GM18951 (cell line): ENCODE data around the gene TRMT11.

Experiments used
- POLR2A ChIP-seq: IDR thresholded peaks from 4 replicates; pipeline ENCODE4 v1.6.1; 2011; ENCODE audit warnings: mild to moderate bottlenecking; ENCODE audit not compliant: insufficient read length, insufficient read depth; ENCODE audit errors: extremely low read depth
- in situ Hi-C: fragments of 300-500 bp; cut with MboI; formaldehyde crosslinking; loops from one replicate; pipeline ENCODE4 v1.12.0; 2022; ENCODE audit warnings: low sequenced_read_pairs, mixed read lengths, inconsistent platforms; ENCODE audit not compliant: unreplicated experiment

Gene TRMT11

GRCh38 chr6:125986301-125987025 is at the start of gene TRMT11:
TSS of gene TRMT11 (plus strand) at chr6:125986540. CDS start at chr6:125986551, 11 bp downstream.
- in situ Hi-C loops, result no loop called here
- peak; percentile 96 for TF ChIP-seq POLR2A

GRCh38 chr6:125939026-125939425 is 47.3 kb upstream of the TRMT11 start:
- TF ChIP-seq POLR2A, result no peak

GRCh38 chr6:125939791-125940190 is 46.5 kb upstream of the TRMT11 start:
- no peak for TF ChIP-seq POLR2A
- in situ Hi-C loops, result no loop called here

More at GRCh38 chr6:125939026-125939425, 47.3 kb upstream of the TRMT11 start:
- in situ Hi-C loops, result no loop called here

- no peak for TF ChIP-seq POLR2A
- in situ Hi-C loops, result no loop called here
Measured at GRCh38 chr6:125940247-125941041, 45.9 kb upstream of the TRMT11 start.

GRCh38 chr6:125942672-125943527 is 43.4 kb upstream of the TRMT11 start:
- in situ Hi-C loops, result no loop called here
- no peak for TF ChIP-seq POLR2A

GRCh38 chr6:125943528-125944433 is 42.6 kb upstream of the TRMT11 start:
- no peak for TF ChIP-seq POLR2A
- in situ Hi-C loops, result no loop called here

GRCh38 chr6:125944434-125944816 is 41.9 kb upstream of the TRMT11 start:
- TF ChIP-seq POLR2A, result no peak
- in situ Hi-C loops, result no loop called here

- TF ChIP-seq POLR2A, result no peak
- in situ Hi-C loops, result no loop called here
Measured at GRCh38 chr6:125944896-125945295, 41.4 kb upstream of the TRMT11 start.

GRCh38 chr6:125945378-125946141 is 40.8 kb upstream of the TRMT11 start:
- in situ Hi-C loops, result no loop called here
- no peak for TF ChIP-seq POLR2A

GRCh38 chr6:125947615-125948014 is 38.7 kb upstream of the TRMT11 start:
- in situ Hi-C loops, result no loop called here
- no peak for TF ChIP-seq POLR2A

- in situ Hi-C loops, result no loop called here
Measured at GRCh38 chr6:125948455-125948854, 37.9 kb upstream of the TRMT11 start.

More at GRCh38 chr6:125948455-125948854, 37.9 kb upstream of the TRMT11 start:
- TF ChIP-seq POLR2A, result no peak
